Fibroblast of lung (primary cell): Measurements from ENCODE around the gene ITGAD. TPM values are rescaled to one million over a fixed set of nuclear protein-coding genes. Genes with fewer than 3 reads are reported as not detected.

Experiments used
- DNase-seq, 2 donors: peaks; one replicate each; pipeline versions ENCODE4 v3.0.0 to v3.0.0-alpha.2; 2010; ENCODE audit warnings: low read depth in 2 of 2
- H2AFZ ChIP-seq: 2 replicates; pipeline ENCODE4 v1.5.1; 2012; ENCODE audit warnings: low read length, control low read depth, inconsistent platforms
- H3K27ac ChIP-seq: 2 replicates; pipeline ENCODE4 v1.5.1; 2011; ENCODE audit warnings: low read length, control low read depth; ENCODE audit not compliant: insufficient read depth
- H3K27me3 ChIP-seq: 2 replicates; pipeline ENCODE4 v1.5.1; 2011; ENCODE audit warnings: mild to moderate bottlenecking, low read length; ENCODE audit not compliant: control insufficient read depth, insufficient read depth
- H3K36me3 ChIP-seq: 2 replicates; pipeline ENCODE4 v1.5.1; 2011; ENCODE audit warnings: low read length; ENCODE audit not compliant: control insufficient read depth, insufficient read depth
- H3K4me1 ChIP-seq: 2 replicates; pipeline ENCODE4 v1.5.1; 2011; ENCODE audit warnings: low read length; ENCODE audit not compliant: control insufficient read depth, insufficient read depth; ENCODE audit errors: extremely low read depth
- H3K4me2 ChIP-seq: 2 replicates; pipeline ENCODE4 v1.5.1; 2011; ENCODE audit warnings: low read length, control low read depth; ENCODE audit not compliant: insufficient read depth; ENCODE audit errors: extremely low read depth
- H3K4me3 ChIP-seq, 4 experiments: fragments of 200-600 bp in 1 of 4; sonication (generic) in 1 of 4; replicated peaks in 1 of 4; 2 replicates each; pipeline ENCODE4 v1.5.1; 2011 to 2016; ENCODE audit warnings: low read length in 4 of 4, low read depth in 3 of 4, mild to moderate bottlenecking in 3 of 4, control low read depth in 2 of 4, inconsistent platforms in 1 of 4, mixed read lengths in 1 of 4; ENCODE audit not compliant: insufficient read depth in 1 of 4; ENCODE audit errors: control extremely low read depth in 1 of 4
- H3K79me2 ChIP-seq: 2 replicates; pipeline ENCODE4 v1.5.1; 2012; ENCODE audit warnings: mild to moderate bottlenecking, low read length, inconsistent platforms; ENCODE audit not compliant: control insufficient read depth, insufficient read depth
- H3K9ac ChIP-seq: 2 replicates; pipeline ENCODE4 v1.5.1; 2011; ENCODE audit warnings: mild to moderate bottlenecking, low read length, control low read depth; ENCODE audit not compliant: insufficient read depth
- H3K9me3 ChIP-seq: 2 replicates; pipeline ENCODE4 v1.5.1; 2012; ENCODE audit warnings: low read depth, low read length; ENCODE audit not compliant: control insufficient read depth, insufficient read depth
- H4K20me1 ChIP-seq: 2 replicates; pipeline ENCODE4 v1.5.1; 2011; ENCODE audit warnings: low read length; ENCODE audit not compliant: control insufficient read depth, insufficient read depth; ENCODE audit errors: extremely low read depth
- CTCF ChIP-seq, 2 donors: IDR thresholded peaks in 1 of 2; conservative IDR thresholded peaks in 1 of 2; 1 replicate in 1 of 2; 2 replicates in 1 of 2; pipeline ENCODE4 v1.5.1; 2011 to 2012; ENCODE audit warnings: low read length in 2 of 2, control low read depth in 1 of 2, inconsistent platforms in 1 of 2, low read depth in 1 of 2, mild to moderate bottlenecking in 1 of 2
- EZH2 ChIP-seq: IDR thresholded peaks from 2 replicates; pipeline ENCODE4 v1.5.1; 2012; ENCODE audit warnings: low read length, control low read depth, mild to moderate bottlenecking; ENCODE audit errors: missing control alignments
- polyA plus RNA-seq, 2 donors: library from polyadenylated mRNA; depleted of rRNA in 1 of 2; stranded (reverse) in 1 of 2; unstranded in 1 of 2; fragments of >200 nt; gene quantifications; 2 replicates each; pipeline ENCODE4 v1.2.1, GENCODE V29; 2011 to 2012; ENCODE audit warnings: missing spikeins in 1 of 2
- total RNA-seq: library from RNA; depleted of rRNA; stranded (reverse); fragments of >200 nt; gene quantifications from 2 replicates; pipeline ENCODE4 v1.2.1, GENCODE V29; 2014

Gene ITGAD
- total and polyA plus RNA-seq, 2 donors (not counting 1 experiment from before 2014, with no cell fraction given) = not detected

- no peaks in the 10 kb centered on the region for H3K4me1 ChIP-seq
- H3K36me3 ChIP-seq = no peaks in the 10 kb centered on the region
- DNase-seq = no peak
- H3K27me3 ChIP-seq = no peaks in the 10 kb centered on the region
- no peak overlapping the region for H3K9ac ChIP-seq
- TF ChIP-seq CTCF (conservative IDR thresholded peaks at IDR 0.05 in 1 of 2, IDR thresholded peaks at IDR 0.05 in 1 of 2; ENCODE audit: low read depth in 1 of 2, low read length in 2 of 2) (no peak), EZH2 (no peak)
- no peaks in the 10 kb centered on the region for H3K9me3 ChIP-seq
- H3K27ac ChIP-seq = no peak overlapping the region
- no peaks in the 10 kb centered on the region for H4K20me1 ChIP-seq
- no peak overlapping the region for H2AFZ ChIP-seq
- no peak overlapping the region for H3K4me3 ChIP-seq
- H3K79me2 ChIP-seq = no peaks in the 10 kb centered on the region
- H3K4me2 ChIP-seq = no peak overlapping the region
Measured at GRCh38 chr16:31423241-31423640, 30.1 kb downstream of the ITGAD start.

GRCh38 chr16:31423801-31424200 lies 30.7 kb downstream of the ITGAD start:
- Histone ChIP-seq H3K27ac (no peak overlapping the region), H3K36me3 (no peaks in the 10 kb centered on the region), H3K4me3 (no peak overlapping the region), H3K9ac (no peak overlapping the region), H3K9me3 (no peaks in the 10 kb centered on the region), H3K4me1 (no peaks in the 10 kb centered on the region), H3K27me3 (no peaks in the 10 kb centered on the region), H2AFZ (no peak overlapping the region), H4K20me1 (no peaks in the 10 kb centered on the region), H3K4me2 (no peak overlapping the region), H3K79me2 (no peaks in the 10 kb centered on the region)
- no peak for TF ChIP-seq EZH2
- no peak for TF ChIP-seq CTCF (conservative IDR thresholded peaks at IDR 0.05 in 1 of 2, IDR thresholded peaks at IDR 0.05 in 1 of 2; ENCODE audit: low read depth in 1 of 2, low read length in 2 of 2)
- no peak for DNase-seq

- no peak for TF ChIP-seq EZH2
- TF ChIP-seq CTCF (conservative IDR thresholded peaks at IDR 0.05 in 1 of 2, IDR thresholded peaks at IDR 0.05 in 1 of 2; ENCODE audit: low read depth in 1 of 2, low read length in 2 of 2) = no peak
- Histone ChIP-seq H3K4me3 (peak overlapping the region in 1 of 4 experiments; percentile 33), H2AFZ (no peak overlapping the region), H3K27me3 (no peaks in the 10 kb centered on the region), H3K9me3 (no peaks in the 10 kb centered on the region), H3K79me2 (no peaks in the 10 kb centered on the region), H3K27ac (no peak overlapping the region), H3K4me1 (no peaks in the 10 kb centered on the region), H3K36me3 (no peaks in the 10 kb centered on the region), H3K9ac (no peak overlapping the region), H4K20me1 (no peaks in the 10 kb centered on the region), H3K4me2 (no peak overlapping the region)
- peak in 1 of 2 donors; percentile 28 for DNase-seq
Measured at GRCh38 chr16:31427441-31428278, 34.5 kb downstream of the ITGAD start.
